Osteocyte (in vitro differentiated cells): ENCODE data around the gene DNAI4. TPM values are rescaled to one million over a fixed set of nuclear protein-coding genes. Genes with fewer than 3 reads are reported as not detected.

Source experiments
- DNase-seq: peaks from one replicate; pipeline ENCODE4 v3.0.0; 2021; ENCODE audit warnings: mixed read lengths; ENCODE audit not compliant: unreplicated experiment; ENCODE audit errors: extremely low spot score
- H3K27ac Mint-ChIP-seq: one replicate; pipeline ENCODE4 v1.8.0; 2021; ENCODE audit warnings: mild to moderate bottlenecking, mixed read lengths; ENCODE audit not compliant: unreplicated experiment
- H3K27me3 Mint-ChIP-seq: one replicate; pipeline ENCODE4 v1.8.0; 2021; ENCODE audit warnings: mixed read lengths; ENCODE audit not compliant: unreplicated experiment
- H3K36me3 Mint-ChIP-seq: one replicate; pipeline ENCODE4 v1.8.0; 2021; ENCODE audit warnings: mixed read lengths; ENCODE audit not compliant: unreplicated experiment
- H3K4me1 Mint-ChIP-seq: one replicate; pipeline ENCODE4 v1.8.0; 2021; ENCODE audit warnings: mixed read lengths; ENCODE audit not compliant: unreplicated experiment
- H3K4me3 Mint-ChIP-seq: one replicate; pipeline ENCODE4 v1.8.0; 2021; ENCODE audit warnings: mild to moderate bottlenecking, moderate library complexity, mixed read lengths; ENCODE audit not compliant: unreplicated experiment
- H3K9me3 Mint-ChIP-seq: one replicate; pipeline ENCODE4 v1.8.0; 2021; ENCODE audit warnings: mixed read lengths; ENCODE audit not compliant: unreplicated experiment
- total RNA-seq: library from RNA; stranded (reverse); gene quantifications from 2 replicates; pipeline ENCODE4 v1.2.1, GENCODE V29; 2021
- TF ChIP-seq, protein P1 (sequence below): fragments of 200-600 bp; sonication (generic); IDR thresholded peaks from 2 replicates; pipeline ENCODE4 v1.5.0; 2021; ENCODE audit warnings: antibody characterized with exemption, mild to moderate bottlenecking, moderate library complexity

The DNAI4 gene
- total RNA-seq, 1 donor from 2014 or later = 8.9 TPM

DNA sequence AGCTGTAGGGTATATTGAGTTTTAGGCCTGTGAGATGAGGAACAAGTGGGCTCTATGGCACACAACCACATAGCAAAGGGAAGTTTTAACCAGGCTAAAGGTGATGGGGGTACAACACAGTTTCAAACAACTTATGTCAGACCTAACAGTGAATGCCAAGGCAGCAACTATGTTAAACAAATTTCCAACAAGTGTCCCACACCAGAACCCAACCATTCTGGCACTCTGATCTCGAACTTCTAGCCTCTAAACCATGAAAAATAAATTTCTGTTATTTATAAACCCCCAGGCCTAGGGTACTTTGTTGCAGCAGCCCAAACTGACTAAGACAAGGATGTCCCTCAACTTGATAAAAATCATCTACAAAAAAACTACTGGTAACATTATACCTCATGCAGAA lies 71.3 kb downstream of the DNAI4 start:
- Mint-ChIP-seq H3K4me1 (no peaks in the 10 kb centered on the region), H3K36me3 (peaks cover 5% of the 10 kb centered on the region), H3K27me3 (no peaks in the 10 kb centered on the region), H3K4me3 (no peak overlapping the region), H3K9me3 (peaks cover 16% of the 10 kb centered on the region), H3K27ac (no peak overlapping the region)
- DNase-seq = no peak
- TF ChIP-seq, protein P1, sequence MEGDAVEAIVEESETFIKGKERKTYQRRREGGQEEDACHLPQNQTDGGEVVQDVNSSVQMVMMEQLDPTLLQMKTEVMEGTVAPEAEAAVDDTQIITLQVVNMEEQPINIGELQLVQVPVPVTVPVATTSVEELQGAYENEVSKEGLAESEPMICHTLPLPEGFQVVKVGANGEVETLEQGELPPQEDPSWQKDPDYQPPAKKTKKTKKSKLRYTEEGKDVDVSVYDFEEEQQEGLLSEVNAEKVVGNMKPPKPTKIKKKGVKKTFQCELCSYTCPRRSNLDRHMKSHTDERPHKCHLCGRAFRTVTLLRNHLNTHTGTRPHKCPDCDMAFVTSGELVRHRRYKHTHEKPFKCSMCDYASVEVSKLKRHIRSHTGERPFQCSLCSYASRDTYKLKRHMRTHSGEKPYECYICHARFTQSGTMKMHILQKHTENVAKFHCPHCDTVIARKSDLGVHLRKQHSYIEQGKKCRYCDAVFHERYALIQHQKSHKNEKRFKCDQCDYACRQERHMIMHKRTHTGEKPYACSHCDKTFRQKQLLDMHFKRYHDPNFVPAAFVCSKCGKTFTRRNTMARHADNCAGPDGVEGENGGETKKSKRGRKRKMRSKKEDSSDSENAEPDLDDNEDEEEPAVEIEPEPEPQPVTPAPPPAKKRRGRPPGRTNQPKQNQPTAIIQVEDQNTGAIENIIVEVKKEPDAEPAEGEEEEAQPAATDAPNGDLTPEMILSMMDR = no peak

DNA sequence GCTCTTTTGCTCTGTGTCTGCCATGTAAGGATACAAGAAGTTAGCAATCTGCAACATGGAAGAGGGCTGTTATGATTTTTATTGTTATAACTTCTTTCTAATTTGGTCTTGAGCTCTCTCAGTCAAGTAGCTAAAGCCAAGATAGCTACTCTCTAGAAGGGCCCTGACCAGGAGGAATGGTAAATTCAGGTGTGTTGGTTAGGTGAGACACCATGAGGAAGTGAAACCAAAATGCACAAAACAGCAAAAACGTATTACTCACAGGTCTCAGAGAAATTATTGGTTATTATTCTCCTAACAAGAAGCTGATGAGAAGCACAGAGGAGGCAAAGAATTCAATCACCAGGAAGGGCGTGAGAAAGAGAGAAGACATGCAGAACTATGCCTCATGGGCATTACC lies 71.8 kb downstream of the DNAI4 start:
- peaks cover 5% of the 10 kb centered on the region for H3K36me3 Mint-ChIP-seq
- DNase-seq = no peak
- no peak overlapping the region for H3K27ac Mint-ChIP-seq
- TF ChIP-seq, protein P1 = no peak
- H3K4me1 Mint-ChIP-seq = no peaks in the 10 kb centered on the region
- H3K4me3 Mint-ChIP-seq = no peak overlapping the region
- peaks cover 16% of the 10 kb centered on the region for H3K9me3 Mint-ChIP-seq
- H3K27me3 Mint-ChIP-seq = no peaks in the 10 kb centered on the region

DNA sequence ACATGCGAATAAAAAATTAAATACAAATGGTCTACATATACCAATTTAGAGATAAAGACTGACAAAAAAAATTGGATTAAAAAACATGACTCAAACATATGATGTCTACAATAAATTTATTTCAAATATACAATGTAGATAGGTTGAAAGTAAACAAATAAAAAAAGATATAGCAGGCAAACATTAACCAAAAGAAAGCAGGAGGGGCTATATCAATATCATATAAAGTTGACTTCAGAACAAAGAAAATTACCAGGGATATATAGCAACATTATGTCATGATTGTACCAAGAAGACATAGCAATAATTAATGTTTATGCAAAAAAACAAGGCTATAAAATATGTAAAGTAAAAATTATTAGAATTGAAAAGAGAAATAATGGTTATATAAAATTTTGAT lies 73.7 kb downstream of the DNAI4 start:
- peaks cover 7% of the 10 kb centered on the region for H3K36me3 Mint-ChIP-seq
- TF ChIP-seq, protein P1 = no peak
- H3K4me3 Mint-ChIP-seq = no peak overlapping the region
- H3K4me1 Mint-ChIP-seq = no peaks in the 10 kb centered on the region
- no peaks in the 10 kb centered on the region for H3K27me3 Mint-ChIP-seq
- peaks cover 16% of the 10 kb centered on the region for H3K9me3 Mint-ChIP-seq
- no peak for DNase-seq
- no peak overlapping the region for H3K27ac Mint-ChIP-seq

DNA sequence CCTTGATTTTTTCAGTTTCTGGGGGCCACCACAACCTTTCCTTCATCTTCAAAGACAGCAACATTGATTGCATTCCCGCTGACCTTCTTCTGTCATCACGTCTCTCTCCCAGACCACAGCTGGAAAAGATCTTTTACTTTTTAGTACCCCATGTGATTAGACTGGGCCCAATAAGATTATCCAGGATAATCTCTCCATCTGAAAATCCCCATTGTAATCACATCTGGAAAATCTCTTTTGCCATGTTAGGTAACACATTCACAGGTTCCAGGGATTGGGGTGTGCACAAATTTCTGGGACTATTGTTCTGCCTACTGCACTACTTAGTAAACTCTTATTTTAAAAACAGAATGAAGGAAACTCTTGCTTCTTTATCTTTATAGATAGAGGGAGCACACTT lies 76.5 kb downstream of the DNAI4 start:
- H3K4me1 Mint-ChIP-seq = no peaks in the 10 kb centered on the region
- H3K27ac Mint-ChIP-seq = no peak overlapping the region
- peaks cover 9% of the 10 kb centered on the region for H3K36me3 Mint-ChIP-seq
- no peaks in the 10 kb centered on the region for H3K27me3 Mint-ChIP-seq
- DNase-seq = no peak
- H3K4me3 Mint-ChIP-seq = no peak overlapping the region
- TF ChIP-seq, protein P1 = no peak
- peaks cover 16% of the 10 kb centered on the region for H3K9me3 Mint-ChIP-seq

DNA sequence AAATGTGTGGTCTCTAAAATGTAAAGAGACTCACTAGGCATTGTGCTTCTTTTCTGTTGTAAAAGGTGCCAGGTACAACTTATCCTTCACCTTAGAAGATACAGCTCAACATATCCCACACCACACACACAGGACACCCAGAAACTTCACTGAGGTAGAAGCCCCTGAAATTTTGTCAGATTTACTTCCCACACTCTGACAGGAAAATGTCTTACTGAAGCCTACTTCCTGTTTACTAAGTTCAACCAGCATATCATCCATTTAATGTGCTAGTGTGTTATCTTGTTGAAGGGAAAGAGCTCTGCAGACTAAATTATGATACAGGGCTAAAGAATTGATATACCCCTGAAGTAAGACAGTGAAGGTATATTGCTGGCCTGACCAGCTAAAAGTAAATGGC lies 83.7 kb downstream of the DNAI4 start:
- H3K9me3 Mint-ChIP-seq = no peaks in the 10 kb centered on the region
- H3K27ac Mint-ChIP-seq = no peak overlapping the region
- no peak overlapping the region for H3K4me3 Mint-ChIP-seq
- TF ChIP-seq, protein P1 = no peak
- no peaks in the 10 kb centered on the region for H3K4me1 Mint-ChIP-seq
- peaks cover 2% of the 10 kb centered on the region for H3K36me3 Mint-ChIP-seq
- DNase-seq = no peak
- no peaks in the 10 kb centered on the region for H3K27me3 Mint-ChIP-seq
